ENCODE measurements around the gene TMED6.
"Not testable (repeated sequence)": the region's sequence is repeated elsewhere in the genome, so short reads cannot be mapped to it uniquely, and the experiment has no call there.

DNA sequence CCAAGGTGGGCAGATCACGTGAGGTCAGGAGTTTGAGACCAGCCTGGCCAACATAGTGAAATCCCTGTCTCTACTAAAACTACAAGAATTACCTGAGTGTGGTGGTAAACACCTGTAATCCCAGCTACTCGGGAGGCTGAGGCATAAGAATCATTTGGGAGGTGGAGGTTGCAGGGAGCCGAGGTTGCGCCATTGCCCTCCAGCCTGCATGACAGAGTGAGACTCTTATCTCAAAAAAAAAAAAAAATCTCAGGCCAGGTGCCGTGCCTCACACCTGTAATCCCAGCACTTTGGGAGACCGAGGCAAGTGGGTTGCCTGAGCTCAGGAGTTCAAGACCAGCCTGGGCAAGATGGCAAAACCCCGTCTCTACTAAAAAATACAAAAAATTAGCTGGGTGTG is 54.8 kb downstream of the TMED6 start:
- TF ChIP-seq, protein P1, sequence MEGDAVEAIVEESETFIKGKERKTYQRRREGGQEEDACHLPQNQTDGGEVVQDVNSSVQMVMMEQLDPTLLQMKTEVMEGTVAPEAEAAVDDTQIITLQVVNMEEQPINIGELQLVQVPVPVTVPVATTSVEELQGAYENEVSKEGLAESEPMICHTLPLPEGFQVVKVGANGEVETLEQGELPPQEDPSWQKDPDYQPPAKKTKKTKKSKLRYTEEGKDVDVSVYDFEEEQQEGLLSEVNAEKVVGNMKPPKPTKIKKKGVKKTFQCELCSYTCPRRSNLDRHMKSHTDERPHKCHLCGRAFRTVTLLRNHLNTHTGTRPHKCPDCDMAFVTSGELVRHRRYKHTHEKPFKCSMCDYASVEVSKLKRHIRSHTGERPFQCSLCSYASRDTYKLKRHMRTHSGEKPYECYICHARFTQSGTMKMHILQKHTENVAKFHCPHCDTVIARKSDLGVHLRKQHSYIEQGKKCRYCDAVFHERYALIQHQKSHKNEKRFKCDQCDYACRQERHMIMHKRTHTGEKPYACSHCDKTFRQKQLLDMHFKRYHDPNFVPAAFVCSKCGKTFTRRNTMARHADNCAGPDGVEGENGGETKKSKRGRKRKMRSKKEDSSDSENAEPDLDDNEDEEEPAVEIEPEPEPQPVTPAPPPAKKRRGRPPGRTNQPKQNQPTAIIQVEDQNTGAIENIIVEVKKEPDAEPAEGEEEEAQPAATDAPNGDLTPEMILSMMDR (IDR thresholded peaks at IDR 0.05 in 4 of 5, conservative IDR thresholded peaks at IDR 0.05 in 1 of 5) = not testable (repeated sequence)
- TF ChIP-seq POLR2A (IDR thresholded peaks at IDR 0.05) = not testable (repeated sequence)

All from gastrocnemius medialis (tissue), 4 donors.